HCT116 (cell line): ENCODE data around the gene ZNF462. TPM values are rescaled to one million over a fixed set of nuclear protein-coding genes. Genes with fewer than 3 reads are reported as not detected.

Experiments used
- ATAC-seq: fragments of 200-7000 bp; cut with Tn5 transposase; 2 replicates; pipeline ENCODE4 v1.9.1; 2020; ENCODE audit warnings: mild to moderate bottlenecking, moderate library complexity
- BruUV-seq: library from RNA; stranded (reverse); fragments of 400-500 nt; replicated peaks from 2 replicates; lab custom pipeline; 2021; lab: Mats Ljungman, UMichigan
- CTCF ChIA-PET: fragments of 300-600 bp; sonication (Branson Sonifier 250); formaldehyde crosslinking; loops from one replicate; lab custom pipeline; 2021; ENCODE audit warnings: antibody characterized with exemption; lab: Charles Lee
- POLR2A ChIA-PET: fragments of 300-600, 350-600 bp; sonication (Branson Sonifier 250); formaldehyde crosslinking; loops from one replicate; lab custom pipeline; 2021; ENCODE audit warnings: antibody characterized with exemption; lab: Charles Lee
- RAD21 ChIA-PET, 2 experiments: fragments of 300-600 bp; sonication (Branson Sonifier 250); formaldehyde crosslinking; loops; one replicate each; lab custom pipeline; 2023; ENCODE audit warnings: low total read pairs in 2 of 2; ENCODE audit not compliant: uncharacterized antibody in 2 of 2, unreplicated experiment in 2 of 2, low non-redundant PET in 1 of 2; lab: Charles Lee
- DNase-seq: peaks from one replicate; pipeline ENCODE4 v3.0.0-alpha.2; 2010; ENCODE audit warnings: low read depth, low spot score
- H2AFZ ChIP-seq: fragments of 200-600 bp; shearing (Covaris generic), sonication (generic); 2 replicates; pipeline ENCODE4 v1.6.1; 2017; ENCODE audit warnings: low read depth, mixed run types, mixed read lengths, antibody characterized with exemption, low read length; ENCODE audit not compliant: poor library complexity, severe bottlenecking
- H3K27ac ChIP-seq: 2 replicates; pipeline ENCODE4 v1.5.1; 2012; ENCODE audit warnings: low read depth, low read length
- H3K27me3 ChIP-seq: fragments of 200-600 bp; sonication (generic); 2 replicates; pipeline ENCODE4 v1.6.1; 2016; ENCODE audit warnings: mixed run types, low read length, mixed read lengths; ENCODE audit not compliant: insufficient read depth
- H3K36me3 ChIP-seq, 2 experiments: fragments of 200-500 bp in 1 of 2; fragments of 200-600 bp in 1 of 2; sonication (Bioruptor generic) in 1 of 2; sonication (generic) in 1 of 2; 2 replicates each; pipeline versions ENCODE4 v1.5.1 to v1.6.1; 2014 to 2016; ENCODE audit warnings: low read length in 2 of 2, inconsistent platforms in 1 of 2, mixed read lengths in 1 of 2, mixed run types in 1 of 2; ENCODE audit not compliant: insufficient read depth in 2 of 2, control insufficient read depth in 1 of 2
- H3K4me1 ChIP-seq, 2 experiments: fragments of 200-600 bp in 1 of 2; sonication (generic) in 1 of 2; 2 replicates each; pipeline versions ENCODE4 v1.5.1 to v1.6.1; 2012 to 2017; ENCODE audit warnings: low read length in 2 of 2, inconsistent platforms in 1 of 2, mild to moderate bottlenecking in 1 of 2, mixed read lengths in 1 of 2, mixed run types in 1 of 2, moderate library complexity in 1 of 2; ENCODE audit not compliant: insufficient read depth in 2 of 2, control insufficient read depth in 1 of 2
- H3K4me2 ChIP-seq: fragments of 200-600 bp; sonication (generic); 2 replicates; pipeline ENCODE4 v1.6.1; 2017; ENCODE audit warnings: mixed run types, low read length, mixed read lengths
- H3K4me3 ChIP-seq, 2 experiments: fragments of 200-600 bp in 1 of 2; sonication (generic) in 1 of 2; replicated peaks in 1 of 2; 2 replicates each; pipeline ENCODE4 v1.5.1; 2011 to 2016; ENCODE audit warnings: low read length in 2 of 2, control low read depth in 1 of 2, low read depth in 1 of 2, mild to moderate bottlenecking in 1 of 2, mixed read lengths in 1 of 2, mixed run types in 1 of 2
- H3K79me2 ChIP-seq: fragments of 200-600 bp; sonication (generic); 2 replicates; pipeline ENCODE4 v1.6.1; 2017; ENCODE audit warnings: mild to moderate bottlenecking, mixed run types, low read length, moderate library complexity, mixed read lengths; ENCODE audit not compliant: insufficient read depth
- H3K9ac ChIP-seq: fragments of 200-600 bp; sonication (generic); 2 replicates; pipeline ENCODE4 v1.6.1; 2016; ENCODE audit warnings: low read length, mixed read lengths
- H3K9me2 ChIP-seq: fragments of 200-600 bp; sonication (generic), shearing (Covaris generic); 2 replicates; pipeline ENCODE4 v1.6.1; 2017; ENCODE audit warnings: mixed run types, mild to moderate bottlenecking, moderate library complexity; ENCODE audit not compliant: insufficient read depth
- H3K9me3 ChIP-seq, 2 experiments: fragments of 200-500 bp in 1 of 2; fragments of 200-600 bp in 1 of 2; sonication (Bioruptor generic) in 1 of 2; sonication (generic) in 1 of 2; 2 replicates each; pipeline ENCODE4 v1.6.1; 2014 to 2017; ENCODE audit warnings: low read length in 2 of 2, mixed read lengths in 2 of 2, inconsistent platforms in 1 of 2, low read depth in 1 of 2, mild to moderate bottlenecking in 1 of 2, mixed run types in 1 of 2, moderate library complexity in 1 of 2; ENCODE audit not compliant: control insufficient read depth in 1 of 2, insufficient read depth in 1 of 2
- H4K20me1 ChIP-seq: fragments of 200-600 bp; sonication (generic), shearing (Covaris generic); 2 replicates; pipeline ENCODE4 v1.6.1; 2017; ENCODE audit warnings: mixed run types, mild to moderate bottlenecking, moderate library complexity; ENCODE audit not compliant: insufficient read depth
- CTCF ChIP-seq, 3 experiments: fragments of 200-600 bp in 1 of 3; sonication (generic) in 1 of 3; IDR thresholded peaks in 2 of 3; conservative IDR thresholded peaks in 1 of 3; 2 replicates each; pipeline ENCODE4 v1.5.1; 2012 to 2017; ENCODE audit warnings: low read depth in 2 of 3, low read length in 2 of 3, antibody characterized with exemption in 1 of 3, borderline replicate concordance in 1 of 3, control low read depth in 1 of 3, mild to moderate bottlenecking in 1 of 3, mixed read lengths in 1 of 3, mixed run types in 1 of 3, moderate library complexity in 1 of 3; ENCODE audit not compliant: insufficient read depth in 1 of 3
- EGR1 ChIP-seq: IDR thresholded peaks from 2 replicates; pipeline ENCODE4 v1.6.1; 2012; ENCODE audit warnings: low read depth
- EZH2 ChIP-seq: fragments of 200-600 bp; sonication (generic); IDR thresholded peaks from 2 replicates; pipeline ENCODE4 v1.6.1; 2017; ENCODE audit warnings: antibody characterized with exemption, mixed run types
- FOSL1 ChIP-seq: IDR thresholded peaks from 2 replicates; pipeline ENCODE4 v1.6.1; 2012; ENCODE audit warnings: low read depth
- MAX ChIP-seq: IDR thresholded peaks from 2 replicates; pipeline ENCODE4 v1.6.1; 2012
- POLR2A ChIP-seq: IDR thresholded peaks from 2 replicates; pipeline ENCODE4 v1.7.0; 2011; ENCODE audit warnings: borderline replicate concordance; ENCODE audit not compliant: insufficient read depth, insufficient read length; ENCODE audit errors: extremely low read depth
- POLR2AphosphoS5 ChIP-seq: IDR thresholded peaks from 2 replicates; pipeline ENCODE4 v1.6.1; 2011; ENCODE audit warnings: mild to moderate bottlenecking, low read depth, low read length, moderate library complexity
- RAD21 ChIP-seq: IDR thresholded peaks from 2 replicates; pipeline ENCODE4 v1.6.1; 2012; ENCODE audit warnings: low read depth, mild to moderate bottlenecking
- SIN3A ChIP-seq: IDR thresholded peaks from 2 replicates; pipeline ENCODE4 v1.6.1; 2012; ENCODE audit warnings: low read depth
- SP1 ChIP-seq: IDR thresholded peaks from 2 replicates; pipeline ENCODE4 v1.6.1; 2012; ENCODE audit warnings: low read depth
- SRF ChIP-seq: IDR thresholded peaks from 2 replicates; pipeline ENCODE4 v1.6.1; 2012; ENCODE audit warnings: low read depth
- TCF7L2 ChIP-seq: IDR thresholded peaks from 2 replicates; pipeline ENCODE4 v1.7.0; 2011; ENCODE audit warnings: borderline replicate concordance, inconsistent platforms; ENCODE audit not compliant: insufficient read depth, insufficient read length; ENCODE audit errors: extremely low read depth
- YY1 ChIP-seq: IDR thresholded peaks from 2 replicates; pipeline ENCODE4 v1.6.1; 2011; ENCODE audit warnings: low read length, low read depth, moderate library complexity, mild to moderate bottlenecking; ENCODE audit not compliant: insufficient replicate concordance; ENCODE audit errors: extremely low read depth
- ZFX ChIP-seq: fragments of 450-650 bp; IDR thresholded peaks from 2 replicates; pipeline ENCODE4 v1.6.1; 2017
- intact Hi-C: fragments of 100-400 bp; cut with micrococcal nuclease; formaldehyde crosslinking; loops from 2 replicates; pipeline ENCODE4 v1.10.0; 2022
- total RNA-seq: library from RNA; stranded (reverse); gene quantifications from one replicate; pipeline ENCODE4 v1.2.1, GENCODE V29; 2021; ENCODE audit not compliant: unreplicated experiment

The ZNF462 gene
- total RNA-seq, 1 experiment from 2014 or later = 18.1 TPM

- no peaks in the 10 kb centered on the region for H3K9me2 ChIP-seq
- no peaks in the 10 kb centered on the region for H3K36me3 ChIP-seq
- no TSS peak for BruUV-seq
- ATAC-seq = no peak
- no peak overlapping the region for H3K9ac ChIP-seq
- DNase-seq = no peak
- CTCF ChIA-PET = no interaction called here
- H3K4me1 ChIP-seq = no peaks in the 10 kb centered on the region
- POLR2A ChIA-PET = no interaction called here
- intact Hi-C loops = no loop called here
- H3K27ac ChIP-seq = no peak overlapping the region
- TF ChIP-seq MAX = no peak
- TF ChIP-seq SP1 = no peak
- no peak for TF ChIP-seq SRF
- TF ChIP-seq RAD21 = no peak
- no peak for TF ChIP-seq EGR1
- no peak for TF ChIP-seq FOSL1
- TF ChIP-seq TCF7L2 = no peak
- TF ChIP-seq SIN3A = no peak
- TF ChIP-seq ZFX = no peak
- TF ChIP-seq EZH2 = no peak
- no peaks in the 10 kb centered on the region for H3K9me3 ChIP-seq
- H2AFZ ChIP-seq = no peak overlapping the region
- H3K4me3 ChIP-seq = no peak overlapping the region
- no peaks in the 10 kb centered on the region for H3K79me2 ChIP-seq
- RAD21 ChIA-PET = no interaction called here
- H4K20me1 ChIP-seq = no peaks in the 10 kb centered on the region
- no peaks in the 10 kb centered on the region for H3K27me3 ChIP-seq
- no peak overlapping the region for H3K4me2 ChIP-seq
Measured at GRCh38 chr9:107008011-107008410, 145.0 kb downstream of the ZNF462 start.

- no TSS peak for BruUV-seq
- Histone ChIP-seq H3K4me2 (no peak overlapping the region), H3K9me2 (no peaks in the 10 kb centered on the region), H3K36me3 (no peaks in the 10 kb centered on the region), H3K9ac (no peak overlapping the region), H3K9me3 (no peaks in the 10 kb centered on the region), H3K79me2 (no peaks in the 10 kb centered on the region), H3K27ac (no peak overlapping the region), H4K20me1 (no peaks in the 10 kb centered on the region), H2AFZ (no peak overlapping the region), H3K27me3 (no peaks in the 10 kb centered on the region), H3K4me3 (no peak overlapping the region), H3K4me1 (no peaks in the 10 kb centered on the region)
- no peak for ATAC-seq
- TF ChIP-seq POLR2AphosphoS5 = no peak
- TF ChIP-seq CTCF (IDR thresholded peaks at IDR 0.05 in 2 of 3, conservative IDR thresholded peaks at IDR 0.05 in 1 of 3; ENCODE audit: borderline replicate concordance in 1 of 3, insufficient read depth in 1 of 3, low read depth in 2 of 3, low read length in 2 of 3) = no peak
- TF ChIP-seq POLR2A = no peak
- TF ChIP-seq YY1 = no peak
- RAD21 ChIA-PET = no interaction called here
- POLR2A ChIA-PET = no interaction called here
- DNase-seq = no peak
- CTCF ChIA-PET = no interaction called here
- intact Hi-C loops = no loop called here
Measured at GRCh38 chr9:107008447-107008846, 145.5 kb downstream of the ZNF462 start.
